Stimulated activated naive B cell treated with anti-CD40 and anti-IgM and Interleukin-4, amounts not matched to agents 10 μg/mL and 1 μg/mL and 100 μg/mL, for 72 hours (primary cell): ENCODE data around the gene SNX8.

ENCODE experiments used
- ATAC-seq, 2 donors: fragments of 150-1000 bp; cut with Tn5 transposase; replicated peaks; 2 replicates each; pipeline ENCODE4 v1.10.0; 2021; ENCODE audit warnings: moderate library complexity in 1 of 2
- DNase-seq: peaks from one replicate; pipeline ENCODE4 v3.0.0; 2021
- H3K27ac Mint-ChIP-seq: one replicate; pipeline ENCODE4 v1.8.0; 2022; ENCODE audit warnings: mild to moderate bottlenecking, mixed read lengths
- H3K27me3 Mint-ChIP-seq, 2 donors: one replicate each; pipeline ENCODE4 v1.8.0; 2022; ENCODE audit warnings: mixed read lengths in 2 of 2
- H3K36me3 Mint-ChIP-seq, 2 donors: one replicate each; pipeline ENCODE4 v1.8.0; 2022; ENCODE audit warnings: mixed read lengths in 2 of 2, mild to moderate bottlenecking in 1 of 2
- H3K4me1 Mint-ChIP-seq, 2 donors: one replicate each; pipeline ENCODE4 v1.8.0; 2022; ENCODE audit warnings: mixed read lengths in 2 of 2, mild to moderate bottlenecking in 1 of 2
- H3K4me3 Mint-ChIP-seq, 2 donors: one replicate each; pipeline ENCODE4 v1.8.0; 2022; ENCODE audit warnings: mild to moderate bottlenecking in 2 of 2, mixed read lengths in 2 of 2, moderate library complexity in 1 of 2
- H3K9me3 Mint-ChIP-seq, 2 donors: one replicate each; pipeline ENCODE4 v1.8.0; 2022; ENCODE audit warnings: mixed read lengths in 2 of 2, mild to moderate bottlenecking in 1 of 2

Gene SNX8

GRCh38 chr7:2230226-2230625 is 84.0 kb downstream of the SNX8 start:
- DNase-seq = no peak
- no peaks in the 10 kb centered on the region for H3K9me3 Mint-ChIP-seq
- peak overlapping the region; percentile 75 for H3K27ac Mint-ChIP-seq
- no peaks in the 10 kb centered on the region for H3K27me3 Mint-ChIP-seq
- no peak for ATAC-seq
- H3K4me3 Mint-ChIP-seq = peak overlapping the region; percentile 30 to 44
- H3K36me3 Mint-ChIP-seq = peaks cover 45 to 52% of the 10 kb centered on the region in 2 donors
- peaks cover 30 to 58% of the 10 kb centered on the region in 2 donors for H3K4me1 Mint-ChIP-seq

GRCh38 chr7:2229467-2229866 is 84.8 kb downstream of the SNX8 start:
- Mint-ChIP-seq H3K4me1 (peaks cover 23 to 55% of the 10 kb centered on the region in 2 donors), H3K36me3 (peaks cover 41 to 50% of the 10 kb centered on the region in 2 donors), H3K27ac (peak overlapping the region; percentile 75), H3K4me3 (no peak overlapping the region), H3K9me3 (no peaks in the 10 kb centered on the region), H3K27me3 (no peaks in the 10 kb centered on the region)
- DNase-seq (no peak), ATAC-seq (no peak)

GRCh38 chr7:2228921-2229320 is 85.3 kb downstream of the SNX8 start:
- Mint-ChIP-seq H3K4me3 (no peak overlapping the region), H3K9me3 (no peaks in the 10 kb centered on the region), H3K27ac (no peak overlapping the region), H3K4me1 (peaks cover 25 to 56% of the 10 kb centered on the region in 2 donors), H3K36me3 (peaks cover 44 to 54% of the 10 kb centered on the region in 2 donors), H3K27me3 (no peaks in the 10 kb centered on the region)
- DNase-seq (no peak), ATAC-seq (no peak)

- Mint-ChIP-seq H3K27ac (no peak overlapping the region), H3K4me3 (no peak overlapping the region), H3K27me3 (no peaks in the 10 kb centered on the region), H3K4me1 (peaks cover 21 to 50% of the 10 kb centered on the region in 2 donors), H3K9me3 (no peaks in the 10 kb centered on the region), H3K36me3 (peaks cover 51 to 53% of the 10 kb centered on the region in 2 donors)
- ATAC-seq (no peak), DNase-seq (no peak)
Measured at GRCh38 chr7:2227699-2228098, 86.5 kb downstream of the SNX8 start.

- H3K9me3 Mint-ChIP-seq = no peaks in the 10 kb centered on the region
- ATAC-seq = no peak
- peaks cover 21 to 46% of the 10 kb centered on the region in 2 donors for H3K4me1 Mint-ChIP-seq
- DNase-seq = no peak
- H3K27ac Mint-ChIP-seq = no peak overlapping the region
- no peaks in the 10 kb centered on the region for H3K27me3 Mint-ChIP-seq
- H3K4me3 Mint-ChIP-seq = no peak overlapping the region
- H3K36me3 Mint-ChIP-seq = peaks cover 66 to 68% of the 10 kb centered on the region in 2 donors
Measured at GRCh38 chr7:2225830-2226229, 88.4 kb downstream of the SNX8 start.

- Mint-ChIP-seq H3K9me3 (no peaks in the 10 kb centered on the region), H3K27ac (no peak overlapping the region), H3K4me3 (no peak overlapping the region)
Measured at GRCh38 chr7:2225336-2225735, 88.9 kb downstream of the SNX8 start.

GRCh38 chr7:2224934-2225333 is 89.3 kb downstream of the SNX8 start:
- ATAC-seq = no peak
- no peaks in the 10 kb centered on the region for H3K27me3 Mint-ChIP-seq
- no peak overlapping the region for H3K4me3 Mint-ChIP-seq
- DNase-seq = no peak
- no peaks in the 10 kb centered on the region for H3K9me3 Mint-ChIP-seq
- H3K4me1 Mint-ChIP-seq = peaks cover 15 to 37% of the 10 kb centered on the region in 2 donors
- peaks cover 69% of the 10 kb centered on the region in 2 donors for H3K36me3 Mint-ChIP-seq
- no peak overlapping the region for H3K27ac Mint-ChIP-seq

More at GRCh38 chr7:2225336-2225735, 88.9 kb downstream of the SNX8 start:
- peaks cover 19 to 41% of the 10 kb centered on the region in 2 donors for H3K4me1 Mint-ChIP-seq
- DNase-seq = no peak
- peaks cover 69% of the 10 kb centered on the region in 2 donors for H3K36me3 Mint-ChIP-seq
- ATAC-seq = no peak
- H3K27me3 Mint-ChIP-seq = no peaks in the 10 kb centered on the region

- H3K4me1 Mint-ChIP-seq = peaks cover 12 to 33% of the 10 kb centered on the region in 2 donors
- ATAC-seq = no peak
- no peak for DNase-seq
- H3K27ac Mint-ChIP-seq = peak overlapping the region; percentile 62
- no peak overlapping the region for H3K4me3 Mint-ChIP-seq
- peaks cover 67 to 69% of the 10 kb centered on the region in 2 donors for H3K36me3 Mint-ChIP-seq
- H3K9me3 Mint-ChIP-seq = no peaks in the 10 kb centered on the region
- no peaks in the 10 kb centered on the region for H3K27me3 Mint-ChIP-seq
Measured at GRCh38 chr7:2224491-2224928, 89.7 kb downstream of the SNX8 start.

GRCh38 chr7:2223321-2223720 is 90.9 kb downstream of the SNX8 start:
- Mint-ChIP-seq H3K27ac (no peak overlapping the region), H3K27me3 (no peaks in the 10 kb centered on the region), H3K4me1 (peaks cover 10 to 31% of the 10 kb centered on the region in 2 donors), H3K9me3 (no peaks in the 10 kb centered on the region), H3K4me3 (no peak overlapping the region), H3K36me3 (peaks cover 70 to 77% of the 10 kb centered on the region in 2 donors)
- no peak for ATAC-seq
- DNase-seq = no peak

- DNase-seq = no peak
- no peak for ATAC-seq
- Mint-ChIP-seq H3K27ac (peak overlapping the region; percentile 14), H3K36me3 (peaks cover 73 to 79% of the 10 kb centered on the region in 2 donors), H3K4me3 (no peak overlapping the region), H3K9me3 (no peaks in the 10 kb centered on the region), H3K4me1 (peaks cover 9 to 25% of the 10 kb centered on the region in 2 donors), H3K27me3 (no peaks in the 10 kb centered on the region)
Measured at GRCh38 chr7:2222516-2222915, 91.7 kb downstream of the SNX8 start.

- DNase-seq = no peak
- Mint-ChIP-seq H3K36me3 (peaks cover 73 to 85% of the 10 kb centered on the region in 2 donors), H3K27ac (no peak overlapping the region), H3K4me1 (peaks cover 13 to 25% of the 10 kb centered on the region in 2 donors), H3K4me3 (no peak overlapping the region), H3K9me3 (no peaks in the 10 kb centered on the region), H3K27me3 (no peaks in the 10 kb centered on the region)
- ATAC-seq = no peak
Measured at GRCh38 chr7:2220954-2221353, 93.3 kb downstream of the SNX8 start.

- H3K4me1 Mint-ChIP-seq = peaks cover 14 to 22% of the 10 kb centered on the region in 2 donors
- H3K4me3 Mint-ChIP-seq = no peak overlapping the region
- peaks cover 75 to 85% of the 10 kb centered on the region in 2 donors for H3K36me3 Mint-ChIP-seq
- no peaks in the 10 kb centered on the region for H3K9me3 Mint-ChIP-seq
- H3K27me3 Mint-ChIP-seq = no peaks in the 10 kb centered on the region
- ATAC-seq (no peak), DNase-seq (no peak)
- no peak overlapping the region for H3K27ac Mint-ChIP-seq
Measured at GRCh38 chr7:2220506-2220905, 93.7 kb downstream of the SNX8 start.

- DNase-seq = no peak
- no peak for ATAC-seq
- Mint-ChIP-seq H3K27ac (no peak overlapping the region), H3K36me3 (peaks cover 73 to 84% of the 10 kb centered on the region in 2 donors), H3K4me3 (no peak overlapping the region), H3K27me3 (no peaks in the 10 kb centered on the region), H3K9me3 (no peaks in the 10 kb centered on the region), H3K4me1 (peaks cover 16 to 22% of the 10 kb centered on the region in 2 donors)
Measured at GRCh38 chr7:2220030-2220429, 94.2 kb downstream of the SNX8 start.

- Mint-ChIP-seq H3K27me3 (no peaks in the 10 kb centered on the region), H3K9me3 (no peaks in the 10 kb centered on the region), H3K4me1 (peaks cover 16 to 19% of the 10 kb centered on the region in 2 donors), H3K4me3 (no peak overlapping the region), H3K27ac (no peak overlapping the region), H3K36me3 (peaks cover 74 to 83% of the 10 kb centered on the region in 2 donors)
- DNase-seq (no peak), ATAC-seq (no peak)
Measured at GRCh38 chr7:2219606-2220005, 94.6 kb downstream of the SNX8 start.

GRCh38 chr7:2219136-2219535 is 95.1 kb downstream of the SNX8 start:
- ATAC-seq (no peak), DNase-seq (no peak)
- Mint-ChIP-seq H3K4me3 (no peak overlapping the region), H3K27me3 (no peaks in the 10 kb centered on the region), H3K4me1 (peaks cover 13 to 14% of the 10 kb centered on the region in 2 donors), H3K9me3 (no peaks in the 10 kb centered on the region), H3K27ac (no peak overlapping the region), H3K36me3 (peaks cover 72 to 85% of the 10 kb centered on the region in 2 donors)

GRCh38 chr7:2218444-2218785 is 95.8 kb downstream of the SNX8 start:
- no peaks in the 10 kb centered on the region for H3K27me3 Mint-ChIP-seq

More at GRCh38 chr7:2218444-2218785, 95.8 kb downstream of the SNX8 start:
- Mint-ChIP-seq H3K27ac (no peak overlapping the region), H3K4me1 (peaks cover 12 to 16% of the 10 kb centered on the region in 2 donors), H3K36me3 (peaks cover 77 to 89% of the 10 kb centered on the region in 2 donors), H3K9me3 (no peaks in the 10 kb centered on the region), H3K4me3 (no peak overlapping the region)
- ATAC-seq (no peak), DNase-seq (no peak)
